H1 (cell line): ENCODE data around the gene FHAD1. TPM values are rescaled to one million over a fixed set of nuclear protein-coding genes. Genes with fewer than 3 reads are reported as not detected.

ENCODE experiments used
- GTF2F1 ChIP-seq: IDR thresholded peaks from 2 replicates; pipeline ENCODE4 v1.6.1; 2012; ENCODE audit warnings: low read depth, low read length, improper control_type of control experiment, borderline replicate concordance
- KDM4A ChIP-seq: IDR thresholded peaks from one replicate; pipeline ENCODE4 v1.7.1; 2012; ENCODE audit warnings: low read depth, mild to moderate bottlenecking, moderate library complexity, low read length, inconsistent platforms; ENCODE audit not compliant: severe bottlenecking
- PHF8 ChIP-seq: fragments of 200-600 bp; sonication (generic); conservative IDR thresholded peaks from 2 replicates; pipeline ENCODE4 v1.7.1; 2012; ENCODE audit warnings: low read depth, mild to moderate bottlenecking, inconsistent platforms, low read length, moderate library complexity
- RBBP5 ChIP-seq: IDR thresholded peaks from 2 replicates; pipeline ENCODE4 v1.7.1; 2012; ENCODE audit warnings: low read depth, mild to moderate bottlenecking, inconsistent platforms, low read length, moderate library complexity, borderline replicate concordance
- SAP30 ChIP-seq: fragments of 300-600 bp; sonication (generic); IDR thresholded peaks from 2 replicates; pipeline ENCODE4 v1.7.1; 2012; ENCODE audit warnings: low read length, moderate library complexity, mild to moderate bottlenecking, inconsistent platforms; ENCODE audit not compliant: insufficient read depth, insufficient replicate concordance
- SIN3A ChIP-seq, 2 experiments: IDR thresholded peaks in 1 of 2; conservative IDR thresholded peaks in 1 of 2; 2 replicates each; pipeline ENCODE4 v1.6.1; 2011 to 2012; ENCODE audit warnings: low read length in 2 of 2, improper control_type of control experiment in 1 of 2, low read depth in 1 of 2, mild to moderate bottlenecking in 1 of 2
- ZNF274 ChIP-seq: IDR thresholded peaks from 2 replicates; pipeline ENCODE4 v1.7.0; 2012; ENCODE audit warnings: low read length, borderline replicate concordance; ENCODE audit errors: extremely low read depth
- polyA plus RNA-seq, 7 experiments: library from polyadenylated mRNA; depleted of rRNA in 3 of 7; stranded (reverse) in 5 of 7; unstranded in 2 of 7; fragments of >200 nt in 5 of 7; fragments of 200-250 nt in 2 of 7; gene quantifications; 1 replicate in 5 of 7; 2 replicates in 1 of 7; 4 replicates in 1 of 7; pipeline versions ENCODE4 v1.2.1 to v1.2.3, GENCODE V29; 2011 to 2013; ENCODE audit warnings: missing spikeins in 2 of 7, mixed read lengths in 2 of 7
- total RNA-seq: library from RNA; stranded (reverse); fragmentation: NEBNext Ultra II Directional; extraction: Animal tissue kit (Norgen Biotek cat#: 25700); gene quantifications from 2 replicates; pipeline ENCODE4 v1.2.1, GENCODE V29; 2021
- TF ChIP-seq, protein P1 (sequence below): fragments of 300-600 bp; sonication (generic); IDR thresholded peaks from 2 replicates; pipeline ENCODE4 v1.7.1; 2012; ENCODE audit warnings: low read length, moderate library complexity, mild to moderate bottlenecking, inconsistent platforms; ENCODE audit not compliant: insufficient replicate concordance

Gene FHAD1
- total and polyA plus RNA-seq, 2 of the 8 experiments (the other 6 are each of a cell fraction or from before 2014, with no cell fraction given), result 0.39 to 0.69 TPM

GRCh38 chr1:15425958-15426357 is 178.9 kb downstream of the FHAD1 start (continued):
- TF ChIP-seq, protein P1, sequence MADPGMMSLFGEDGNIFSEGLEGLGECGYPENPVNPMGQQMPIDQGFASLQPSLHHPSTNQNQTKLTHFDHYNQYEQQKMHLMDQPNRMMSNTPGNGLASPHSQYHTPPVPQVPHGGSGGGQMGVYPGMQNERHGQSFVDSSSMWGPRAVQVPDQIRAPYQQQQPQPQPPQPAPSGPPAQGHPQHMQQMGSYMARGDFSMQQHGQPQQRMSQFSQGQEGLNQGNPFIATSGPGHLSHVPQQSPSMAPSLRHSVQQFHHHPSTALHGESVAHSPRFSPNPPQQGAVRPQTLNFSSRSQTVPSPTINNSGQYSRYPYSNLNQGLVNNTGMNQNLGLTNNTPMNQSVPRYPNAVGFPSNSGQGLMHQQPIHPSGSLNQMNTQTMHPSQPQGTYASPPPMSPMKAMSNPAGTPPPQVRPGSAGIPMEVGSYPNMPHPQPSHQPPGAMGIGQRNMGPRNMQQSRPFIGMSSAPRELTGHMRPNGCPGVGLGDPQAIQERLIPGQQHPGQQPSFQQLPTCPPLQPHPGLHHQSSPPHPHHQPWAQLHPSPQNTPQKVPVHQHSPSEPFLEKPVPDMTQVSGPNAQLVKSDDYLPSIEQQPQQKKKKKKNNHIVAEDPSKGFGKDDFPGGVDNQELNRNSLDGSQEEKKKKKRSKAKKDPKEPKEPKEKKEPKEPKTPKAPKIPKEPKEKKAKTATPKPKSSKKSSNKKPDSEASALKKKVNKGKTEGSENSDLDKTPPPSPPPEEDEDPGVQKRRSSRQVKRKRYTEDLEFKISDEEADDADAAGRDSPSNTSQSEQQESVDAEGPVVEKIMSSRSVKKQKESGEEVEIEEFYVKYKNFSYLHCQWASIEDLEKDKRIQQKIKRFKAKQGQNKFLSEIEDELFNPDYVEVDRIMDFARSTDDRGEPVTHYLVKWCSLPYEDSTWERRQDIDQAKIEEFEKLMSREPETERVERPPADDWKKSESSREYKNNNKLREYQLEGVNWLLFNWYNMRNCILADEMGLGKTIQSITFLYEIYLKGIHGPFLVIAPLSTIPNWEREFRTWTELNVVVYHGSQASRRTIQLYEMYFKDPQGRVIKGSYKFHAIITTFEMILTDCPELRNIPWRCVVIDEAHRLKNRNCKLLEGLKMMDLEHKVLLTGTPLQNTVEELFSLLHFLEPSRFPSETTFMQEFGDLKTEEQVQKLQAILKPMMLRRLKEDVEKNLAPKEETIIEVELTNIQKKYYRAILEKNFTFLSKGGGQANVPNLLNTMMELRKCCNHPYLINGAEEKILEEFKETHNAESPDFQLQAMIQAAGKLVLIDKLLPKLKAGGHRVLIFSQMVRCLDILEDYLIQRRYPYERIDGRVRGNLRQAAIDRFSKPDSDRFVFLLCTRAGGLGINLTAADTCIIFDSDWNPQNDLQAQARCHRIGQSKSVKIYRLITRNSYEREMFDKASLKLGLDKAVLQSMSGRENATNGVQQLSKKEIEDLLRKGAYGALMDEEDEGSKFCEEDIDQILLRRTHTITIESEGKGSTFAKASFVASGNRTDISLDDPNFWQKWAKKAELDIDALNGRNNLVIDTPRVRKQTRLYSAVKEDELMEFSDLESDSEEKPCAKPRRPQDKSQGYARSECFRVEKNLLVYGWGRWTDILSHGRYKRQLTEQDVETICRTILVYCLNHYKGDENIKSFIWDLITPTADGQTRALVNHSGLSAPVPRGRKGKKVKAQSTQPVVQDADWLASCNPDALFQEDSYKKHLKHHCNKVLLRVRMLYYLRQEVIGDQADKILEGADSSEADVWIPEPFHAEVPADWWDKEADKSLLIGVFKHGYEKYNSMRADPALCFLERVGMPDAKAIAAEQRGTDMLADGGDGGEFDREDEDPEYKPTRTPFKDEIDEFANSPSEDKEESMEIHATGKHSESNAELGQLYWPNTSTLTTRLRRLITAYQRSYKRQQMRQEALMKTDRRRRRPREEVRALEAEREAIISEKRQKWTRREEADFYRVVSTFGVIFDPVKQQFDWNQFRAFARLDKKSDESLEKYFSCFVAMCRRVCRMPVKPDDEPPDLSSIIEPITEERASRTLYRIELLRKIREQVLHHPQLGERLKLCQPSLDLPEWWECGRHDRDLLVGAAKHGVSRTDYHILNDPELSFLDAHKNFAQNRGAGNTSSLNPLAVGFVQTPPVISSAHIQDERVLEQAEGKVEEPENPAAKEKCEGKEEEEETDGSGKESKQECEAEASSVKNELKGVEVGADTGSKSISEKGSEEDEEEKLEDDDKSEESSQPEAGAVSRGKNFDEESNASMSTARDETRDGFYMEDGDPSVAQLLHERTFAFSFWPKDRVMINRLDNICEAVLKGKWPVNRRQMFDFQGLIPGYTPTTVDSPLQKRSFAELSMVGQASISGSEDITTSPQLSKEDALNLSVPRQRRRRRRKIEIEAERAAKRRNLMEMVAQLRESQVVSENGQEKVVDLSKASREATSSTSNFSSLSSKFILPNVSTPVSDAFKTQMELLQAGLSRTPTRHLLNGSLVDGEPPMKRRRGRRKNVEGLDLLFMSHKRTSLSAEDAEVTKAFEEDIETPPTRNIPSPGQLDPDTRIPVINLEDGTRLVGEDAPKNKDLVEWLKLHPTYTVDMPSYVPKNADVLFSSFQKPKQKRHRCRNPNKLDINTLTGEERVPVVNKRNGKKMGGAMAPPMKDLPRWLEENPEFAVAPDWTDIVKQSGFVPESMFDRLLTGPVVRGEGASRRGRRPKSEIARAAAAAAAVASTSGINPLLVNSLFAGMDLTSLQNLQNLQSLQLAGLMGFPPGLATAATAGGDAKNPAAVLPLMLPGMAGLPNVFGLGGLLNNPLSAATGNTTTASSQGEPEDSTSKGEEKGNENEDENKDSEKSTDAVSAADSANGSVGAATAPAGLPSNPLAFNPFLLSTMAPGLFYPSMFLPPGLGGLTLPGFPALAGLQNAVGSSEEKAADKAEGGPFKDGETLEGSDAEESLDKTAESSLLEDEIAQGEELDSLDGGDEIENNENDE, result no peak
- TF ChIP-seq SIN3A (conservative IDR thresholded peaks at IDR 0.05 in 1 of 2, IDR thresholded peaks at IDR 0.05 in 1 of 2; ENCODE audit: low read depth in 1 of 2, low read length in 2 of 2), result no peak
- TF ChIP-seq SAP30, result no peak
- TF ChIP-seq KDM4A, result no peak
- no peak for TF ChIP-seq ZNF274
- TF ChIP-seq RBBP5, result no peak
- TF ChIP-seq GTF2F1, result no peak
- no peak for TF ChIP-seq PHF8
- TF ChIP-seq, all 59 proteins: peak for 0
